Fibroblast of lung (primary cell): ENCODE measurements around the gene INTS1. TPM values are rescaled to one million over a fixed set of nuclear protein-coding genes. Genes with fewer than 3 reads are reported as not detected.
A peak's percentile ranks its signal among the peaks of the same experiment; 100 is the strongest.

Experiments used
- DNase-seq, 2 donors: peaks; one replicate each; pipeline versions ENCODE4 v3.0.0 to v3.0.0-alpha.2; 2010; ENCODE audit warnings: low read depth in 2 of 2
- H2AFZ ChIP-seq: 2 replicates; pipeline ENCODE4 v1.5.1; 2012; ENCODE audit warnings: low read length, control low read depth, inconsistent platforms
- H3K27ac ChIP-seq: 2 replicates; pipeline ENCODE4 v1.5.1; 2011; ENCODE audit warnings: low read length, control low read depth; ENCODE audit not compliant: insufficient read depth
- H3K27me3 ChIP-seq: 2 replicates; pipeline ENCODE4 v1.5.1; 2011; ENCODE audit warnings: mild to moderate bottlenecking, low read length; ENCODE audit not compliant: control insufficient read depth, insufficient read depth
- H3K36me3 ChIP-seq: 2 replicates; pipeline ENCODE4 v1.5.1; 2011; ENCODE audit warnings: low read length; ENCODE audit not compliant: control insufficient read depth, insufficient read depth
- H3K4me1 ChIP-seq: 2 replicates; pipeline ENCODE4 v1.5.1; 2011; ENCODE audit warnings: low read length; ENCODE audit not compliant: control insufficient read depth, insufficient read depth; ENCODE audit errors: extremely low read depth
- H3K4me2 ChIP-seq: 2 replicates; pipeline ENCODE4 v1.5.1; 2011; ENCODE audit warnings: low read length, control low read depth; ENCODE audit not compliant: insufficient read depth; ENCODE audit errors: extremely low read depth
- H3K4me3 ChIP-seq, 4 experiments: fragments of 200-600 bp in 1 of 4; sonication (generic) in 1 of 4; replicated peaks in 1 of 4; 2 replicates each; pipeline ENCODE4 v1.5.1; 2011 to 2016; ENCODE audit warnings: low read length in 4 of 4, low read depth in 3 of 4, mild to moderate bottlenecking in 3 of 4, control low read depth in 2 of 4, inconsistent platforms in 1 of 4, mixed read lengths in 1 of 4; ENCODE audit not compliant: insufficient read depth in 1 of 4; ENCODE audit errors: control extremely low read depth in 1 of 4
- H3K79me2 ChIP-seq: 2 replicates; pipeline ENCODE4 v1.5.1; 2012; ENCODE audit warnings: mild to moderate bottlenecking, low read length, inconsistent platforms; ENCODE audit not compliant: control insufficient read depth, insufficient read depth
- H3K9ac ChIP-seq: 2 replicates; pipeline ENCODE4 v1.5.1; 2011; ENCODE audit warnings: mild to moderate bottlenecking, low read length, control low read depth; ENCODE audit not compliant: insufficient read depth
- H3K9me3 ChIP-seq: 2 replicates; pipeline ENCODE4 v1.5.1; 2012; ENCODE audit warnings: low read depth, low read length; ENCODE audit not compliant: control insufficient read depth, insufficient read depth
- H4K20me1 ChIP-seq: 2 replicates; pipeline ENCODE4 v1.5.1; 2011; ENCODE audit warnings: low read length; ENCODE audit not compliant: control insufficient read depth, insufficient read depth; ENCODE audit errors: extremely low read depth
- CTCF ChIP-seq, 2 donors: IDR thresholded peaks in 1 of 2; conservative IDR thresholded peaks in 1 of 2; 1 replicate in 1 of 2; 2 replicates in 1 of 2; pipeline ENCODE4 v1.5.1; 2011 to 2012; ENCODE audit warnings: low read length in 2 of 2, control low read depth in 1 of 2, inconsistent platforms in 1 of 2, low read depth in 1 of 2, mild to moderate bottlenecking in 1 of 2
- EZH2 ChIP-seq: IDR thresholded peaks from 2 replicates; pipeline ENCODE4 v1.5.1; 2012; ENCODE audit warnings: low read length, control low read depth, mild to moderate bottlenecking; ENCODE audit errors: missing control alignments
- polyA plus RNA-seq, 2 donors: library from polyadenylated mRNA; depleted of rRNA in 1 of 2; stranded (reverse) in 1 of 2; unstranded in 1 of 2; fragments of >200 nt; gene quantifications; 2 replicates each; pipeline ENCODE4 v1.2.1, GENCODE V29; 2011 to 2012; ENCODE audit warnings: missing spikeins in 1 of 2
- total RNA-seq: library from RNA; depleted of rRNA; stranded (reverse); fragments of >200 nt; gene quantifications from 2 replicates; pipeline ENCODE4 v1.2.1, GENCODE V29; 2014

INTS1 gene
- total and polyA plus RNA-seq, 2 donors (not counting 1 experiment from before 2014, with no cell fraction given), result 7.1 to 35.5 TPM

- no peaks in the 10 kb centered on the region for H3K27me3 ChIP-seq
- H3K4me3 ChIP-seq, result peak overlapping the region; percentile 71 to 75 (median 73)
- peak overlapping the region; percentile 89 for H3K9ac ChIP-seq
- peaks cover 8% of the 10 kb centered on the region for H3K36me3 ChIP-seq
- H3K4me1 ChIP-seq, result peaks cover 32% of the 10 kb centered on the region
- no peaks in the 10 kb centered on the region for H4K20me1 ChIP-seq
- H3K9me3 ChIP-seq, result no peaks in the 10 kb centered on the region
- peak overlapping the region; percentile 98 for H3K4me2 ChIP-seq
- peaks cover 45% of the 10 kb centered on the region for H3K79me2 ChIP-seq
- TF ChIP-seq CTCF (conservative IDR thresholded peaks at IDR 0.05 in 1 of 2, IDR thresholded peaks at IDR 0.05 in 1 of 2; ENCODE audit: low read depth in 1 of 2, low read length in 2 of 2) (no peak), EZH2 (no peak)
- H2AFZ ChIP-seq, result no peak overlapping the region
- H3K27ac ChIP-seq, result peak overlapping the region; percentile 99
- DNase-seq, result peak; percentile 90 to 95
Observed at GRCh38 chr7:1532456-1533254, 28.5 kb upstream of the INTS1 start.

GRCh38 chr7:1531979-1532455 lies 27.8 kb upstream of the INTS1 start:
- TF ChIP-seq EZH2 (no peak), CTCF (conservative IDR thresholded peaks at IDR 0.05 in 1 of 2, IDR thresholded peaks at IDR 0.05 in 1 of 2; ENCODE audit: low read depth in 1 of 2, low read length in 2 of 2) (no peak)
- H3K4me3 ChIP-seq, result peak overlapping the region; percentile 71 to 75 (median 73)
- peaks cover 31% of the 10 kb centered on the region for H3K4me1 ChIP-seq
- no peaks in the 10 kb centered on the region for H4K20me1 ChIP-seq
- no peaks in the 10 kb centered on the region for H3K9me3 ChIP-seq
- peaks cover under 1% of the 10 kb centered on the region for H3K27me3 ChIP-seq
- no peak overlapping the region for H2AFZ ChIP-seq
- H3K79me2 ChIP-seq, result peaks cover 44% of the 10 kb centered on the region
- no peak for DNase-seq
- peak overlapping the region; percentile 98 for H3K4me2 ChIP-seq
- H3K9ac ChIP-seq, result peak overlapping the region; percentile 89
- peak overlapping the region; percentile 99 for H3K27ac ChIP-seq
- peaks cover 8% of the 10 kb centered on the region for H3K36me3 ChIP-seq

GRCh38 chr7:1531263-1531978 lies 27.2 kb upstream of the INTS1 start:
- Histone ChIP-seq H3K9me3 (no peaks in the 10 kb centered on the region), H4K20me1 (no peaks in the 10 kb centered on the region), H2AFZ (no peak overlapping the region), H3K27ac (peak overlapping the region; percentile 99), H3K27me3 (peaks cover 6% of the 10 kb centered on the region), H3K36me3 (peaks cover 8% of the 10 kb centered on the region), H3K4me1 (peaks cover 26% of the 10 kb centered on the region), H3K4me2 (peak overlapping the region; percentile 98), H3K9ac (peak overlapping the region; percentile 89), H3K4me3 (peak overlapping the region; percentile 71 to 75 (median 73)), H3K79me2 (peaks cover 41% of the 10 kb centered on the region)
- peak in 1 of 2 donors; percentile 24 for DNase-seq
- TF ChIP-seq EZH2 (no peak), CTCF (conservative IDR thresholded peaks at IDR 0.05 in 1 of 2, IDR thresholded peaks at IDR 0.05 in 1 of 2; ENCODE audit: low read depth in 1 of 2, low read length in 2 of 2) (no peak)
